GM18951 (cell line): ENCODE data around the gene SLC45A2.
"Not testable (repeated sequence)": the region's sequence is repeated elsewhere in the genome, so short reads cannot be mapped to it uniquely, and the experiment has no call there.

Experiments
- POLR2A ChIP-seq: IDR thresholded peaks from 4 replicates; pipeline ENCODE4 v1.6.1; 2011; ENCODE audit warnings: mild to moderate bottlenecking; ENCODE audit not compliant: insufficient read length, insufficient read depth; ENCODE audit errors: extremely low read depth
- in situ Hi-C: fragments of 300-500 bp; cut with MboI; formaldehyde crosslinking; loops from one replicate; pipeline ENCODE4 v1.12.0; 2022; ENCODE audit warnings: low sequenced_read_pairs, mixed read lengths, inconsistent platforms; ENCODE audit not compliant: unreplicated experiment

Gene SLC45A2

GRCh38 chr5:33973271-33973670 lies 11.2 kb downstream of the SLC45A2 start:
- in situ Hi-C loops = no loop called here
- TF ChIP-seq POLR2A = no peak

GRCh38 chr5:33969572-33970452 lies 14.7 kb downstream of the SLC45A2 start:
- in situ Hi-C loops = no loop called here
- TF ChIP-seq POLR2A = no peak

GRCh38 chr5:33968211-33969005 lies 16.1 kb downstream of the SLC45A2 start:
- in situ Hi-C loops = no loop called here
- TF ChIP-seq POLR2A = no peak

- in situ Hi-C loops = no loop called here
Measured at GRCh38 chr5:33966805-33967204, 17.7 kb downstream of the SLC45A2 start.

GRCh38 chr5:33964132-33964700 lies 20.3 kb downstream of the SLC45A2 start:
- TF ChIP-seq POLR2A = no peak
- in situ Hi-C loops = no loop called here

More at GRCh38 chr5:33966805-33967204, 17.7 kb downstream of the SLC45A2 start:
- no peak for TF ChIP-seq POLR2A

GRCh38 chr5:33958176-33958575 lies 26.3 kb downstream of the SLC45A2 start:
- in situ Hi-C loops = no loop called here
- no peak for TF ChIP-seq POLR2A

GRCh38 chr5:33957577-33958150 lies 26.8 kb downstream of the SLC45A2 start:
- in situ Hi-C loops = no loop called here
- TF ChIP-seq POLR2A = no peak

GRCh38 chr5:33952175-33952574 lies 32.3 kb downstream of the SLC45A2 start:
- in situ Hi-C loops = not testable (repeated sequence)

GRCh38 chr5:33944543-33945132 lies 39.9 kb downstream of the SLC45A2 start:
- TF ChIP-seq POLR2A = no peak
- in situ Hi-C loops = loop anchor here (5.0 kb wide), 1 partner anchor 517 kb away; no protein-coding TSS in a partner anchor

GRCh38 chr5:33941090-33941489 lies 43.4 kb downstream of the SLC45A2 start:
- in situ Hi-C loops = loop anchor here (5.0 kb wide), 1 partner anchor 514 kb away; no protein-coding TSS in a partner anchor
- TF ChIP-seq POLR2A = no peak

- in situ Hi-C loops = loop anchor here (5.0 kb wide), 1 partner anchor 512 kb away; no protein-coding TSS in a partner anchor
- no peak for TF ChIP-seq POLR2A
Measured at GRCh38 chr5:33939556-33940262, 44.8 kb downstream of the SLC45A2 start.

- in situ Hi-C loops = no loop called here
- no peak for TF ChIP-seq POLR2A
Measured at GRCh38 chr5:33938881-33939280, 45.6 kb downstream of the SLC45A2 start.
